IPS-18a (cell line): Measurements from ENCODE around the gene B4GALNT4.

ENCODE experiments used
- H3K27ac ChIP-seq: one replicate; pipeline ENCODE4 v1.5.1; 2013; ENCODE audit warnings: low read length
- H3K27me3 ChIP-seq: one replicate; pipeline ENCODE4 v1.6.1; 2013; ENCODE audit warnings: mild to moderate bottlenecking, low read length; ENCODE audit not compliant: control insufficient read depth, insufficient read depth
- H3K36me3 ChIP-seq: one replicate; pipeline ENCODE4 v1.6.1; 2013; ENCODE audit warnings: low read depth, low read length; ENCODE audit not compliant: control insufficient read depth
- H3K4me1 ChIP-seq: one replicate; pipeline ENCODE4 v1.6.1; 2013; ENCODE audit warnings: low read depth, low read length; ENCODE audit not compliant: control insufficient read depth
- H3K4me3 ChIP-seq: one replicate; pipeline ENCODE4 v1.5.1; 2013; ENCODE audit warnings: low read length
- H3K9ac ChIP-seq: one replicate; pipeline ENCODE4 v1.6.1; 2013; ENCODE audit warnings: mild to moderate bottlenecking, low read length, moderate library complexity
- H3K9me3 ChIP-seq: one replicate; pipeline ENCODE4 v1.6.1; 2013; ENCODE audit warnings: low read depth, low read length; ENCODE audit not compliant: control insufficient read depth

The B4GALNT4 gene

GRCh38 chr11:403021-403760 is 33.9 kb downstream of the B4GALNT4 start:
- Histone ChIP-seq H3K4me1 (no peaks in the 10 kb centered on the region), H3K9ac (no peak overlapping the region), H3K27me3 (peaks cover 4% of the 10 kb centered on the region), H3K4me3 (no peak overlapping the region), H3K36me3 (no peaks in the 10 kb centered on the region), H3K9me3 (no peaks in the 10 kb centered on the region), H3K27ac (no peak overlapping the region)

- H3K27me3 ChIP-seq, result peaks cover 5% of the 10 kb centered on the region
- H3K9me3 ChIP-seq, result no peaks in the 10 kb centered on the region
- no peak overlapping the region for H3K4me3 ChIP-seq
- no peaks in the 10 kb centered on the region for H3K4me1 ChIP-seq
- no peaks in the 10 kb centered on the region for H3K36me3 ChIP-seq
- no peak overlapping the region for H3K27ac ChIP-seq
- no peak overlapping the region for H3K9ac ChIP-seq
Measured at GRCh38 chr11:403761-404431, 34.6 kb downstream of the B4GALNT4 start.

DNA sequence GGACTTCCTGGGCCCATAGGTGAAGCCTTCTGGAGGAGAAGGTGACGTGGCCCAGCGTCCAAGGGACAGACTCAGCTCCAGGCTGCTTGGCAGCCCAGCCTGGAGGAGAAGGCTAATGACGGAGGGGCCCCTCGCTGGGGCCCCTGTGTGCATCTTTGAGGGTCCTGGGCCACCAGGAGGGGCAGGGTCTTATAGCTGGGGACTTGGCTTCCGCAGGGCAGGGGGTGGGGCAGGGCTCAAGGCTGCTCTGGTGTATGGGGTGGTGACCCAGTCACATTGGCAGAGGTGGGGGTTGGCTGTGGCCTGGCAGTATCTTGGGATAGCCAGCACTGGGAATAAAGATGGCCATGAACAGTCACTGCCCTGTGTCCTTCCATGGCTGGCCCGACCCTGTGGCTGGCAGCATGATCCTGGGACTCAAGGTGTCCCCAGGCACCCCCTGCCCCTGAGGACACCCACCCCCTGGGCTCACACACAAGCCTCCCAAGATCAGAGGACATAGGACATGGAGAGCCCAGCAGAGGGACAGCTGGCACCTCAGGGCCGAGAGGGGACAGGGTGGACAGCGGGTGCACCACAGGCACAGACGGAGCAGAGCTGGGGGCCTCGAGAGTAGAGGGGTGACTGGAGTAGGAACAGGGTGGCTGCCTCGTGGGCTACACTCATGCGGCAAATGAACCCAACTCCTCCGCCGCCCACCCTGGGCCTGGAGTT is 35.4 kb downstream of the B4GALNT4 start:
- no peak overlapping the region for H3K4me3 ChIP-seq
- no peak overlapping the region for H3K9ac ChIP-seq

GRCh38 chr11:405323-405953 is 36.1 kb downstream of the B4GALNT4 start:
- Histone ChIP-seq H3K9me3 (no peaks in the 10 kb centered on the region), H3K9ac (no peak overlapping the region), H3K27ac (no peak overlapping the region), H3K36me3 (no peaks in the 10 kb centered on the region), H3K4me3 (no peak overlapping the region), H3K27me3 (peaks cover 5% of the 10 kb centered on the region), H3K4me1 (no peaks in the 10 kb centered on the region)

More for the DNA sequence above, 35.4 kb downstream of the B4GALNT4 start:
- Histone ChIP-seq H3K9me3 (no peaks in the 10 kb centered on the region), H3K4me1 (no peaks in the 10 kb centered on the region), H3K36me3 (no peaks in the 10 kb centered on the region), H3K27ac (no peak overlapping the region), H3K27me3 (peaks cover 5% of the 10 kb centered on the region)

GRCh38 chr11:405954-406795 is 36.9 kb downstream of the B4GALNT4 start:
- H3K27ac ChIP-seq, result no peak overlapping the region
- no peaks in the 10 kb centered on the region for H3K9me3 ChIP-seq
- peaks cover 5% of the 10 kb centered on the region for H3K27me3 ChIP-seq
- H3K4me3 ChIP-seq, result peak overlapping the region; percentile 50
- no peaks in the 10 kb centered on the region for H3K4me1 ChIP-seq
- no peak overlapping the region for H3K9ac ChIP-seq
- no peaks in the 10 kb centered on the region for H3K36me3 ChIP-seq

DNA sequence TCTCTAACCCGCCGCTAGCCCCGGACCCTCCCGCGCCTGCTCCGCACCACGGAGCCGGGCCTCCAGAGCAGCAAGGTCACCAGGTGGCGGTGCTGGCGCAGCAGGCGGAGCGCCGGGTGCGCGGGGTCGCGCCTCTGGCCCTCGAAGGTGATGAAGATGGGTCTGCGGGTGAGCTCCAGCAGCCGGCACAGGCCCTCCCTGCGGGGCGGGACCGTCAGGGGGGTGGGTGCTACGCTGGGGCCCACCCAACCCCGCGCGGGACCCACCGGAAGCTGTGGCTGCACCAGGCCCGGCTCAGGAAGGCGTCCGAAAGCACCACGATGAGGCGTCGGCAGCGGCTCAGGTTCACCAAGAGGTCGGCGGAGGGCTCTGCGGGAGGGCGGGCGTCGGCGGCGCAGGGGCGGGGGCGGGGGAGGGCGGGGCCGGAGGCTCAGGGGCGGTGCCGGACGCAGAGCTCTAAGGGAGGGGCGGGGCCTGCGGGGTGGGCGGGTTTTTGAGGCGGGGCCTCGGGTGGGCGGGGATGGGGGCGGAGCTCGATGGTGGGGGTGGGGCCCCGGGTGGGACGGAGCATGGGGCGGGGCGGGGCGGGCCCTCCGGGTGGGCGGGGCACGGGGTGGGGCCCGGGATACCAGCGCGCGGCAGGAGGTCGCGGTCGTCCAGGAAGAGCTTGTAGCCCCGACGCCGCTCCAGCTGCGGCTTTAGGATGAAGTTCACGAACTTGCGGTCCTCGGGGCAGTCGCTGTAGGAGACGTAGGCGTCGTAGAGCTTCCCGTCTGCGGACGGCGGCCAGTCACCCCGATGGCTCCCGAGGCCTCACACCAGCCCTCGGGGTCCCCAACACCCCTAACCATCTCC is 37.7 kb downstream of the B4GALNT4 start:
- H3K9ac ChIP-seq, result no peak overlapping the region

DNA sequence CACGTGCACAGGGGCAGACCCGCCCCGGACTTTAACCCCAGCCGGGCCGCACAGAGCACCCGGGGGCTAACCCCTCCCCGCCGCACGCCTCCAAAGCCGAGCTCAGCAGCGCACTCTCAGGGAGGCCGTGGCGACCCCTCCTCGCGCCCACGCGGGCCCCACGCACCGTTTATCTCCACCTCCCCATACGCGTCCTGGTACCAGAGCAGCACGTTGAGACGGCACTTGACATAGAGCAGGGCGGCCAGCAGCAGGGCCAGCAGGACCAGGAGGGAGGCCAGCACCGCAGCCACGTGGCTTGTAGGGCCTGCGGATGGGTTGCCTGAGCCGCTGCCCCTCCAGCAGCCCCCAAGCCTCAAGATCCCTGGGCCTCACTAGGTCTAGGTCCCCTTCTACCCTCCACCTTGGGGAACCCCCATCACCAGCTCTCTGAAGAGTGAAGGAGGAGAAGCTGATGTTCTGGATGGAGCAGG is 38.4 kb downstream of the B4GALNT4 start:
- Histone ChIP-seq H3K4me3 (no peak overlapping the region), H3K36me3 (no peaks in the 10 kb centered on the region), H3K9ac (no peak overlapping the region), H3K27ac (no peak overlapping the region), H3K4me1 (no peaks in the 10 kb centered on the region), H3K9me3 (no peaks in the 10 kb centered on the region), H3K27me3 (peaks cover 5% of the 10 kb centered on the region)

More for the DNA sequence above, 37.7 kb downstream of the B4GALNT4 start:
- no peaks in the 10 kb centered on the region for H3K4me1 ChIP-seq
- no peak overlapping the region for H3K27ac ChIP-seq
- H3K4me3 ChIP-seq, result peak overlapping the region; percentile 50
- no peaks in the 10 kb centered on the region for H3K36me3 ChIP-seq
- peaks cover 5% of the 10 kb centered on the region for H3K27me3 ChIP-seq
- H3K9me3 ChIP-seq, result no peaks in the 10 kb centered on the region

- H3K36me3 ChIP-seq, result no peaks in the 10 kb centered on the region
- no peak overlapping the region for H3K27ac ChIP-seq
- no peak overlapping the region for H3K4me3 ChIP-seq
- H3K9me3 ChIP-seq, result no peaks in the 10 kb centered on the region
- H3K4me1 ChIP-seq, result no peaks in the 10 kb centered on the region
- peaks cover 5% of the 10 kb centered on the region for H3K27me3 ChIP-seq
- no peak overlapping the region for H3K9ac ChIP-seq
Measured at GRCh38 chr11:408154-409007, 39.1 kb downstream of the B4GALNT4 start.

DNA sequence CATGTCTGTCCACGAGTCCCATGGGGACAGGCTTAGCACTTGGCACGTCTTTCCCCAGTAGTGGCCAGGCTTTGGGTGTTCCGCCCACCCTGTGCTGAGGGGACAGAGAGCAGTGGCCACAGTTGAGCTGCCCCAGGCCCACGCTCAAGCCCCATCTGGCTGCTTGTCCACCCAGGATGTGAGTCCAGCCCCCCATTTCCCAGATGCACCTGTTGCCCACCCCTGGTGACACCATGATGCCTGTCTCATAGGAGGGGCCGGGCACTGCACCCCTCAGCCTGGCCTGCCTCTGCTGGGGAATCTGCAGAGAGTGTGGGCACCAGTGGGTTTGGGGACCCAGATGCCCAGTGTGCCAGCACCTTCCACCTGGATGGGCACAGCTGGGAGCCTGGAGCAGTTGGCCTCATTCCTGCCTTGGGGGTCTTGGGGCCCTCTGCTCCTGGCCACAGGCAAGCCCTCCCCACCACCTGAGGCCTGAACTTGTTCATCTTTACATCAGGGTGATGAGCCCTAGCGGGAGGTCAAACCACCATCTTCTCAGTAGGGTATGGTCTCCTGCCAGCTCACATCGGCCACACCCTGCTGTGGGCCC is 39.8 kb downstream of the B4GALNT4 start:
- no peak overlapping the region for H3K4me3 ChIP-seq
- H3K4me1 ChIP-seq, result no peaks in the 10 kb centered on the region
- no peaks in the 10 kb centered on the region for H3K36me3 ChIP-seq
- no peak overlapping the region for H3K27ac ChIP-seq
- peaks cover 5% of the 10 kb centered on the region for H3K27me3 ChIP-seq
- no peaks in the 10 kb centered on the region for H3K9me3 ChIP-seq
- H3K9ac ChIP-seq, result no peak overlapping the region
